ENCODE results near the gene TBCD.

GRCh38 chr17:82950525-82951102 lies 198.7 kb downstream of the TBCD start:
- TF ChIP-seq, protein P1, sequence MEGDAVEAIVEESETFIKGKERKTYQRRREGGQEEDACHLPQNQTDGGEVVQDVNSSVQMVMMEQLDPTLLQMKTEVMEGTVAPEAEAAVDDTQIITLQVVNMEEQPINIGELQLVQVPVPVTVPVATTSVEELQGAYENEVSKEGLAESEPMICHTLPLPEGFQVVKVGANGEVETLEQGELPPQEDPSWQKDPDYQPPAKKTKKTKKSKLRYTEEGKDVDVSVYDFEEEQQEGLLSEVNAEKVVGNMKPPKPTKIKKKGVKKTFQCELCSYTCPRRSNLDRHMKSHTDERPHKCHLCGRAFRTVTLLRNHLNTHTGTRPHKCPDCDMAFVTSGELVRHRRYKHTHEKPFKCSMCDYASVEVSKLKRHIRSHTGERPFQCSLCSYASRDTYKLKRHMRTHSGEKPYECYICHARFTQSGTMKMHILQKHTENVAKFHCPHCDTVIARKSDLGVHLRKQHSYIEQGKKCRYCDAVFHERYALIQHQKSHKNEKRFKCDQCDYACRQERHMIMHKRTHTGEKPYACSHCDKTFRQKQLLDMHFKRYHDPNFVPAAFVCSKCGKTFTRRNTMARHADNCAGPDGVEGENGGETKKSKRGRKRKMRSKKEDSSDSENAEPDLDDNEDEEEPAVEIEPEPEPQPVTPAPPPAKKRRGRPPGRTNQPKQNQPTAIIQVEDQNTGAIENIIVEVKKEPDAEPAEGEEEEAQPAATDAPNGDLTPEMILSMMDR (IDR thresholded peaks at IDR 0.05): no peak
- no peak for TF ChIP-seq POLR2A (IDR thresholded peaks at IDR 0.05)
